DMS114 treated with DMSO at 0.1 percent for 48 hours (cell line): ENCODE data around the gene FCAMR.

Experiments used
- DNase-seq: peaks from one replicate; lab custom pipeline; 2025; ENCODE audit not compliant: unreplicated experiment; lab: John Stamatoyannopoulos, UW

The FCAMR gene

DNA sequence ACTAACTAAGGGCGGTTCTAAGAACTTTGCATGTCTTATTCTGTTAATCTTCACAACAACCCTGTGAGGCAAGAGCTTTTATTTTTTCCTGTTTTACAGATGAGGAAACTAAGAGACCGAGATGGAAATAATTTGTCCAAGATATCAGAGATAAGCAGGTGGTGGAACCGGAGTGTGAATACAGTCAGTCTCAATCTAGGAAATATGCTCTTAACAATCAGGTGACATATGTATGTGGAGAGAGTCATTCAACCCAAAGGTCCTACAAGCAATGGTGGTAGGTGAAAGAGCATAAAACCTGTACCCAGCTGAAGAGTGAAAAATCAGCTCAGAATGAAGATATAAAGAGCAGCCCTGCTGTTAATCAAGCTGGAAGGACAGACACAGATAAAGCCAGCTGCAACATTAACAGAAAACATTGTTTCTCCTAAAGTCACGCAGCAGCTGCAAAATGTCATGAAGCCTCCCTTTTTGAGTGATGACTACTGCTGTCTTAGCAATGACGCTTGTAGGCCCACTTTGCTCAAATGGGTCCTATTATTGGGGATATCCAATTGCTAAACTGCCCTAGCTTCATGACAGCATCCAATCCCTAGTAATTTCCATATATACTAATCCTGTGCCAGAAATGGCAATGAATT is 30.5 kb upstream of the FCAMR start:
- no peak for DNase-seq

DNA sequence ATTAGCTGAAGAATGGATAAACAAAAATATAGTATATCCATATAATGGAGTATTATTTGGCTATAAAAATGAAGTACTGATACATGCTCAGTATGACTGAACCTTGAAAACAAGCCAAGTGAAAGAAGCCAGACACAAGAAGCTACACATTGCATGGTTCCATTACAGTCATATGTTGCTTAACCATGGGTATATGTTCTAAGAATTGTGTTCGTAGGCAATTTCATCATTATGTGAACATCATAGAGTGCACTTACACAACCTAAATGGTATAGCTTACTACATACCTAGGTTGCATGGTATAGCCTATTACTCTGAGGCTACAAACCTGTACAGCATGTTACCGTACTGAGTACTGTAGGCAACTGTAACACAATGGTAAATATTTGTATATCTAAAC is 28.6 kb upstream of the FCAMR start:
- DNase-seq, result no peak

GRCh38 chr1:206992790-206993189 is 22.5 kb upstream of the FCAMR start:
- DNase-seq, result no peak

GRCh38 chr1:206987873-206988272 is 17.6 kb upstream of the FCAMR start:
- no peak for DNase-seq

- no peak for DNase-seq
These were observed 16.6 kb upstream of the FCAMR start for GRCh38 chr1:206986885-206987284.

GRCh38 chr1:206986402-206986801 is 16.1 kb upstream of the FCAMR start:
- DNase-seq, result no peak

GRCh38 chr1:206985162-206985749 is 15.0 kb upstream of the FCAMR start:
- no peak for DNase-seq

- DNase-seq, result peak; percentile 35
These were observed 12.0 kb upstream of the FCAMR start for GRCh38 chr1:206982216-206982615.

DNA sequence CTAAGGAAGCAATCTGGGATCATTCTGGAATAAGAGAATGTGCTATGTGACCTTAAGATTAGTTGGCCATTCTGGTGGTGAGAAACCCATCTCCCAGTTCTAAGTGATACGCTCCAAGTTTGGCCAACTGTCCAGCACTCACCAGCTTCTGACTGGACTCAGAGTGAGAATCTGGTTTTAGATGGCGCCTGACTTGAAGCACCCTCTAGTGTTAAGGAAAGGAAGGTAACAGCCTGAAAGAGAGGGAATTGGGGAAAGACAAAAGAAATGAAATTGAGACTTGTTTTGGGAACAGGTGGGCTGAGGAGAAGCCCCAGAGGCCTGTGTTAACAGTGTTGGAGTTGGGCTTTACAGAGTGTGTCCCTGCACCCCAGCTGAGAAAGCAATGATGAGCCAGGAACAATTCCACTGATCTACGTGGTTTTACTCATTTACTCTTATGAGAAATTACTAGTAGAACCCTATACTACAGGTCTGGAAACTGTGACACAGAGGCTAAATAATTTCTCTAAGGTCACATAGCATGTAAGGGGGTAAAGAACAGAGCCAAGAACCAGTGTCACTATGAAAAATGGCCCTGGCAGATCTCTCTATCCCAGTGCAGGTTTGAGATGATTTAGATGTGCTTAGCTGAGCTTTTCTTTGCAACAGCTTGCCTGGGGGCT is 9.3 kb upstream of the FCAMR start:
- peak; percentile 8 for DNase-seq

GRCh38 chr1:206978259-206978658 is 8.0 kb upstream of the FCAMR start:
- DNase-seq, result no peak

- no peak for DNase-seq
These were observed 5.0 kb upstream of the FCAMR start for GRCh38 chr1:206975306-206975705.

GRCh38 chr1:206974140-206974539 is 3.9 kb upstream of the FCAMR start:
- DNase-seq, result no peak

- no peak for DNase-seq
These were observed 2.5 kb upstream of the FCAMR start for GRCh38 chr1:206972728-206973127.

- DNase-seq, result no peak
These were observed 882 bp upstream of the FCAMR start for GRCh38 chr1:206971029-206971655.

DNA sequence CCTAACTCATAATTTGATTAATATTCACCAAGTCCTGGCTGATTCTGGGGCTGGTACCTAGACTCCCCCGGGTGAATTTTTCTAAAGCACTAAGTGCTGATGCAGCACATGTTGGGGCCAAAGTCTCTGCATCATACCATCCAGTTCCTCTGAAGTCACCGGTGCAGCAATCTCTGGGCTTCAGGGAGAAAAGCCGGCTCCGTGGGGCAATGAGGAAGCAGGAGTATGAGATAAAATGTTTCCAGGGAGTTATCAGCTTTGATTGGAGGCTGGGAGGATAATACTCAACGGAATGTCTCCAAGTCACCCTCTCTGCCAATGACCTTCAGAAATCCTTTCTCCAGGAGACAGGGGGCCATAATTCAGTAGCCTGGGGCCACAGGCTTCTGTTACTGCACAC is 1.2 kb downstream of the FCAMR start:
- no peak for DNase-seq

GRCh38 chr1:206967096-206967849 is 3.0 kb downstream of the FCAMR start:
- DNase-seq, result no peak

DNA sequence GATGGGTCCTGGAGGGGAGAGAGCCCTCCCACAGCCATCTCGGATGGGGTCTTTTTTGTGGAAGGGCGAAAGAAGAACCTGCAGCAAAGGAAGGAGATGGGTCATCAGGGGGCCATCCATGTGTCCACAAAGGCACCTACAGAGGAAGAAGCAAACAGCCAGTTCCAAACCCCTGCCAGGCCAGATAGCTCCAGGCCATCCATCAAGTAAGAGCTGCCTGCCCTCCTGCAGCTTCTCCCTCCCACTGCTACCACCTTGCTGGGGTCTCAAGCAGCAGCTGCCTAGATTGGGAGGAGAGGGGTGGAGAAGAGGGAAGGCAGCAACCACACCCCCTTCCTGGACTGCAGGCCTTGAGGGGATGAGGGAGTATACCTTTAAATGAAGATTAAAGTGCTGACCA is 4.5 kb downstream of the FCAMR start:
- DNase-seq, result no peak

DNA sequence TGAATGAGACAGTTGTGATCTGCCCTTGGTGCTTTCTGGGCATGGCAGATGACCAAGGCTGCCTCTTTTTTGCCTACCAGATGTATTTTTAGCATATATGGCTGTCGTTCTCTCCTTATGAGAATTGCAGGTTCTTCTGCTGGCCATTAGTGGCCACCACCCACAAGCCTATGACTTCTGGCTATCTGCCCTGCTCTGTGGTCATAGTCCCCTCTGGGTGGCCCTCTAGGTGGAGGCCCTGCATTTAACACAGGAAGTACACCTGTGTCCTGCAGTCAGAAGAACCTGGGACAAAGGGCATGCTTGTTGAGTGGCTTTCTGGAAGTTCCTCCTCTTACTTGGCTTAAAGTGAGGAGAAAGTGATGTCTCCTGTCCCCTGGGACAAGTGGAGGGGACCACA is 6.5 kb downstream of the FCAMR start:
- DNase-seq, result no peak

DNA sequence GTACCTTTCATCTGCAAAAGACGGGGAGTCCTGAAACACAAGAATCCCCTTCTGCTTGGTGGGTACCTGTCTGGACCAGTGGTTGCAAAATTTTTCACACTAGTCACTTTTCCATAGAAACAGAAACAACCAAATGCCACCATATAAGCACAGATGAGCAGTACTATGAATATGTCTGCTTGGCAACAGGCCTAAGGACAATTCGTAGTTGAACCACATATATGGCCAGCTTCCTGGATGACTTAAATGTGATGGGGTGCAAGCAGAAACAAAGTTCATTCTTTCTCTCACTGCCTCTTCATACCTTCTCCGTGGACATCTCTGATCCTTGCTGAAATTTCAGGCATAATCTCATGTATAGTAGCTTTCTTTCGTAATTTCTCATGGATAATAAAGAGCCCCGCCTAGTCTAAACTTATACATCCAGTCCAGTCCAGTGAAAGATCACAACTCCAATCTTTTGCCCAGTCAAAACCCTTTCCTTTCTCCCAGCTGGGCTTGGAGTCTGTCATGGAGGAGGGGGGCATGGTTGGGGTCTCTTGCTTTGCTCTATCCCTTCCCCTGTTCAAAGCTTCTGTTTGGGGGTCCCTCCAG is 7.0 kb downstream of the FCAMR start:
- no peak for DNase-seq

DNA sequence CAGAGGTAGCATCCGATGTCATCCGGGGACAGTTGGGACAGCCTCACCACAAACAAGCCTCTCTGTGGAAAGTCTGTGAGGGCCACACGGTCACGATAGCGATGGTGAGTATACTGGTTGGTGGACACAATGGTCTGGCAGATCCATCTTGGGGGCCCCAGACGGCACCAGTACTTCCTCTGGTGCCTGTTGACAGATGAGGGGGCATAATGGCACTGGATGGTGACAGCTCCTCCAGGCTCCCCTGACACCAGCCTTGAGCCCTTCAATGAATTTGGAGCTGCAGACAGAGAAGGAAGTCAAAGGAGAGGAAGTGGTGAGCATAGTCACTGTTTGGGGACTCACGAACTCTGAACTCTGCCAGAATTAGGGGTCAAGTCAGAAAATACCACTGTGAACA is 8.0 kb downstream of the FCAMR start:
- DNase-seq, result no peak

DNA sequence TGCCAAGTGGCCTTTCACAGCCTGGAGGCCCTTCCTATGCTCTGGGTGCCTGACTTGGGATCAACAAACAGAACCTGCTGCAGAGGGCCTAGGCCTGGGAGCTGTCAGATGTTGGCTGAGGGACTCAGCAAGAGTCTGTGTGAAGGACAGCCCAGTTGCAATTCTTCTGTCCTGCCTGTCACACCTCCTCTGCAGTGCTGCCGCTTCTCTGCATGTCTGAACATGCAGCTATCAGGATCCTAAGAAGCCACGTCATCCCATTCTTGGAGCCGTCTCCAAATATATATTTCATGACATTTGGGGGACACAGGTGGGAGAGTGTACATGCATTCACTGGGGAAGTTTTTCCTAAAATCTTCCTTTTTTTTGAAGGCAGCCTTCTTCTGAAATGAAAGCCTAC is 8.6 kb downstream of the FCAMR start:
- no peak for DNase-seq
